Panc1 (cell line): ENCODE results near the gene MRFAP1L1. TPM values are rescaled to one million over a fixed set of nuclear protein-coding genes. Genes with fewer than 3 reads are reported as not detected.

Source experiments
- ATAC-seq: fragments of 200-7000 bp; cut with Tn5 transposase; 2 replicates; pipeline ENCODE4 v1.9.1; 2020; ENCODE audit warnings: mild to moderate bottlenecking, moderate library complexity
- BruUV-seq: library from RNA; stranded (reverse); fragments of 400-500 nt; replicated peaks from 2 replicates; lab custom pipeline; 2021; lab: Mats Ljungman, UMichigan
- CTCF ChIA-PET: fragments of 300-600 bp; sonication (Branson Sonifier 250); formaldehyde crosslinking; loops from one replicate; lab custom pipeline; 2022; ENCODE audit warnings: antibody characterized with exemption; lab: Charles Lee
- POLR2A ChIA-PET: fragments of 300-600 bp; sonication (Branson Sonifier 250); formaldehyde crosslinking; loops from one replicate; lab custom pipeline; 2022; ENCODE audit warnings: antibody characterized with exemption; lab: Charles Lee
- DNase-seq: peaks from one replicate; pipeline ENCODE4 v3.0.0-alpha.2; 2010; ENCODE audit warnings: low read depth, low spot score
- H3K27ac ChIP-seq: 2 replicates; pipeline ENCODE4 v1.5.1; 2011; ENCODE audit warnings: mild to moderate bottlenecking, low read length, inconsistent platforms
- H3K27me3 ChIP-seq: fragments of 200-500 bp; sonication (Bioruptor generic); 2 replicates; pipeline ENCODE4 v1.6.0; 2014; ENCODE audit warnings: low read length, inconsistent platforms; ENCODE audit not compliant: control insufficient read depth, insufficient read depth
- H3K36me3 ChIP-seq: fragments of 200-500 bp; sonication (Bioruptor generic); 2 replicates; pipeline ENCODE4 v1.5.1; 2014; ENCODE audit warnings: inconsistent platforms, mild to moderate bottlenecking, low read length, moderate library complexity; ENCODE audit not compliant: control insufficient read depth, insufficient read depth
- H3K4me1 ChIP-seq: 2 replicates; pipeline ENCODE4 v1.5.1; 2011; ENCODE audit warnings: inconsistent platforms, mild to moderate bottlenecking, low read length, moderate library complexity; ENCODE audit not compliant: control insufficient read depth, insufficient read depth
- H3K4me3 ChIP-seq, 2 experiments: 2 replicates each; pipeline ENCODE4 v1.5.1; 2011 to 2012; ENCODE audit warnings: low read depth in 2 of 2, low read length in 2 of 2, mild to moderate bottlenecking in 2 of 2, inconsistent platforms in 1 of 2, moderate library complexity in 1 of 2
- H3K9me3 ChIP-seq: fragments of 200-500 bp; sonication (Bioruptor generic); 2 replicates; pipeline ENCODE4 v1.5.1; 2014; ENCODE audit warnings: low read depth, mild to moderate bottlenecking, inconsistent platforms, low read length, moderate library complexity; ENCODE audit not compliant: control insufficient read depth, insufficient read depth
- CTCF ChIP-seq: fragments of 450-650 bp; IDR thresholded peaks from 2 replicates; pipeline ENCODE4 v1.5.1; 2017; ENCODE audit warnings: mild to moderate bottlenecking
- POLR2AphosphoS5 ChIP-seq: IDR thresholded peaks from 2 replicates; pipeline ENCODE4 v1.6.1; 2012; ENCODE audit warnings: mild to moderate bottlenecking, low read depth, low read length, moderate library complexity
- REST ChIP-seq, 2 experiments: IDR thresholded peaks; 2 replicates each; pipeline ENCODE4 v1.6.1; 2011 to 2012; ENCODE audit warnings: low read depth in 2 of 2, control low read depth in 1 of 2, low read length in 1 of 2, mild to moderate bottlenecking in 1 of 2, moderate library complexity in 1 of 2; ENCODE audit not compliant: insufficient read depth in 1 of 2
- SIN3A ChIP-seq: IDR thresholded peaks from 2 replicates; pipeline ENCODE4 v1.6.1; 2012; ENCODE audit warnings: low read depth, mild to moderate bottlenecking, low read length, moderate library complexity, borderline replicate concordance; ENCODE audit not compliant: insufficient read depth
- TCF7L2 ChIP-seq: IDR thresholded peaks from 2 replicates; pipeline ENCODE4 v1.6.1; 2011; ENCODE audit warnings: mild to moderate bottlenecking, low read depth, low read length, inconsistent platforms
- in situ Hi-C: cut with HindIII; loops from 2 replicates; pipeline ENCODE4 v1.10.0; 2016; ENCODE audit warnings: low sequenced_read_pairs, low pct_unique_long_range_greater_than_20kb
- intact Hi-C: fragments of 100-400 bp; cut with micrococcal nuclease; formaldehyde crosslinking; loops from one replicate; pipeline ENCODE4 v1.10.0; 2022; ENCODE audit not compliant: unreplicated experiment
- total RNA-seq: library from RNA; stranded (reverse); gene quantifications from one replicate; pipeline ENCODE4 v1.2.1, GENCODE V29; 2021; ENCODE audit not compliant: unreplicated experiment

Gene MRFAP1L1
- total RNA-seq, 1 experiment from 2014 or later = 29.5 TPM

DNA sequence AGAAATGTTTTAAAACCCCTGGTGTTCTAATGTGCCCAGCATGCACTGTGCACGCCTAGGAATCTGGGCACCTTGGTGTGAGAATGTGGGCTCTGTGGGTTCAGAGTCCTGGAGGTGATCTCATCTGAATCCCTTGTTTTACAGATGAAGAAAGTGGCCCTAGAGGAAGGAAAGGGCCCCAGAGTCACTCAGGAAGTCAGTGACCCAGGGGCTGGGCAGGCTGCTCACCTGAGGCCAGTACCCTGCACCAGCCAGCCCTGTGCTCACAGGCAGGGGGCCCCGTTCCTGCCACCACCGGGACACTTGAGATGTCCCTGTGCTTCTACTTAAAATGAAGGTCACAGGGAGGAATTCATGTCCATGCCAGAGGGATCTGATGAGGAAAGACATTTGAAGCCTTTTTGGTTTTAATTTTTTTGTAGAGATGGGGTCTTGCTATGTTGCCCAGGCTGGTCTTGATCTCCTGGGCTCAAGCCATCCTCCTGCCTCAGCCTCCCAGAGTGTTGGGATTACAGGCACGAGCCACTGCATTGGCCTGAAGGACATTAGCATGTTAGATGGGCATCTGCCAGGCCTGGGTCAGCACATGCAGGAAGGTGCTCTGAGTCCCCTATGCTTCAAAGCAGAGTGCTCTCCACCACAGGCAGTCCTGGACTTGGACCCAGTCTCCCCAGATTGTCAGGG lies 23.4 kb downstream of the MRFAP1L1 start:
- Histone ChIP-seq H3K9me3 (no peaks in the 10 kb centered on the region), H3K27ac (no peak overlapping the region), H3K4me1 (peaks cover 22% of the 10 kb centered on the region), H3K27me3 (no peaks in the 10 kb centered on the region), H3K36me3 (no peaks in the 10 kb centered on the region), H3K4me3 (no peak overlapping the region)
- no peak for ATAC-seq
- no TSS peak for BruUV-seq
- intact Hi-C loops (no loop called here), in situ Hi-C loops (no loop called here)
- TF ChIP-seq TCF7L2 = no peak
- no peak for TF ChIP-seq POLR2AphosphoS5
- no peak for TF ChIP-seq CTCF
- no peak for TF ChIP-seq SIN3A
- no peak for TF ChIP-seq REST (IDR thresholded peaks at IDR 0.05; ENCODE audit: insufficient read depth in 1 of 2, low read depth in 2 of 2, low read length in 1 of 2)
- POLR2A ChIA-PET = no interaction called here
- CTCF ChIA-PET = no interaction called here
- DNase-seq = no peak

GRCh38 chr4:6684656-6685055 lies 25.0 kb downstream of the MRFAP1L1 start:
- CTCF ChIA-PET = interaction anchor here (0.6 to 0.8 kb wide), 2 partner anchors 11 to 29 kb away, joined by 3 to 5 read pairs; no protein-coding TSS in a partner anchor
- intact Hi-C loops = no loop called here
- POLR2A ChIA-PET = no interaction called here
- BruUV-seq = no TSS peak
- Histone ChIP-seq H3K4me1 (peaks cover 15% of the 10 kb centered on the region), H3K27me3 (no peaks in the 10 kb centered on the region), H3K27ac (no peak overlapping the region), H3K4me3 (no peak overlapping the region), H3K36me3 (no peaks in the 10 kb centered on the region), H3K9me3 (no peaks in the 10 kb centered on the region)
- DNase-seq (no peak), ATAC-seq (no peak)
- no peak for TF ChIP-seq SIN3A
- no peak for TF ChIP-seq REST (IDR thresholded peaks at IDR 0.05; ENCODE audit: insufficient read depth in 1 of 2, low read depth in 2 of 2, low read length in 1 of 2)
- TF ChIP-seq TCF7L2 = no peak
- no peak for TF ChIP-seq POLR2AphosphoS5
- TF ChIP-seq CTCF = no peak
- in situ Hi-C loops = no loop called here
